Neural progenitor cell (in vitro differentiated cells): ENCODE data around the gene LPP. TPM values are rescaled to one million over a fixed set of nuclear protein-coding genes. Genes with fewer than 3 reads are reported as not detected.

Experiments
- DNase-seq: peaks from one replicate; pipeline ENCODE4 v3.0.0-alpha.2; 2016; ENCODE audit warnings: low spot score
- H2AFZ ChIP-seq: fragments of 200-600 bp; sonication (generic); replicated peaks from 2 replicates; pipeline ENCODE4 v1.6.1; 2016; ENCODE audit warnings: antibody characterized with exemption
- H3F3A ChIP-seq: fragments of 200-600 bp; sonication (generic); 2 replicates; pipeline ENCODE4 v1.6.1; 2016; ENCODE audit warnings: antibody characterized with exemption, low read depth
- H3K27ac ChIP-seq: fragments of 200-600 bp; sonication (generic); 2 replicates; pipeline ENCODE4 v1.5.1; 2016; ENCODE audit warnings: mild to moderate bottlenecking
- H3K27me3 ChIP-seq: fragments of 200-600 bp; sonication (generic); 2 replicates; pipeline ENCODE4 v1.6.1; 2016; ENCODE audit warnings: mild to moderate bottlenecking, moderate library complexity
- H3K36me3 ChIP-seq: fragments of 200-600 bp; sonication (generic); 2 replicates; pipeline ENCODE4 v1.5.1; 2016
- H3K4me1 ChIP-seq: fragments of 200-600 bp; sonication (generic); 2 replicates; pipeline ENCODE4 v1.6.1; 2016; ENCODE audit warnings: mixed run types
- H3K4me2 ChIP-seq: fragments of 200-600 bp; sonication (generic); 2 replicates; pipeline ENCODE4 v1.6.1; 2016
- H3K4me3 ChIP-seq: fragments of 200-600 bp; sonication (generic); 2 replicates; pipeline ENCODE4 v1.5.1; 2016
- H3K79me2 ChIP-seq: fragments of 200-600 bp; sonication (generic); 2 replicates; pipeline ENCODE4 v1.6.1; 2016; ENCODE audit warnings: low read depth
- H3K9ac ChIP-seq: fragments of 200-600 bp; sonication (generic); 2 replicates; pipeline ENCODE4 v1.6.1; 2016
- H3K9me3 ChIP-seq: fragments of 200-600 bp; sonication (generic); 2 replicates; pipeline ENCODE4 v1.5.1; 2016; ENCODE audit warnings: low read depth
- H4K20me1 ChIP-seq: fragments of 200-600 bp; sonication (generic); 2 replicates; pipeline ENCODE4 v1.6.1; 2016; ENCODE audit warnings: low read depth
- H3K27ac Mint-ChIP-seq: 3 replicates; pipeline ENCODE4 v1.8.0; 2021; ENCODE audit warnings: mixed read lengths
- H3K27me3 Mint-ChIP-seq: 2 replicates; pipeline ENCODE4 v1.8.0; 2022; ENCODE audit warnings: low read depth, mild to moderate bottlenecking, inconsistent platforms, moderate library complexity, mixed read lengths; ENCODE audit not compliant: insufficient read depth
- H3K36me3 Mint-ChIP-seq: 3 replicates; pipeline ENCODE4 v1.8.0; 2021; ENCODE audit warnings: mixed read lengths
- H3K4me1 Mint-ChIP-seq: 3 replicates; pipeline ENCODE4 v1.8.0; 2021; ENCODE audit warnings: mixed read lengths
- H3K4me3 Mint-ChIP-seq: 3 replicates; pipeline ENCODE4 v1.8.0; 2021; ENCODE audit warnings: mild to moderate bottlenecking, moderate library complexity, mixed read lengths
- H3K9me3 Mint-ChIP-seq: 3 replicates; pipeline ENCODE4 v1.8.0; 2020; ENCODE audit warnings: mixed read lengths
- CTCF ChIP-seq: fragments of 200-600 bp; sonication (generic); IDR thresholded peaks from 2 replicates; pipeline ENCODE4 v1.5.1; 2017; ENCODE audit warnings: antibody characterized with exemption, mild to moderate bottlenecking
- EZH2 ChIP-seq: fragments of 200-600 bp; sonication (generic); IDR thresholded peaks from 2 replicates; pipeline ENCODE4 v1.6.1; 2017; ENCODE audit warnings: antibody characterized with exemption, mild to moderate bottlenecking, moderate library complexity
- EZH2phosphoT487 ChIP-seq: fragments of 200-600 bp; sonication (generic); IDR thresholded peaks from 2 replicates; pipeline ENCODE4 v1.6.1; 2017; ENCODE audit warnings: antibody characterized with exemption
- total RNA-seq: library from RNA; depleted of rRNA; stranded (reverse); fragments of >200 nt; gene quantifications from 2 replicates; pipeline ENCODE4 v1.2.3, GENCODE V29; 2015; ENCODE audit warnings: low replicate concordance

Gene LPP
- total RNA-seq, 1 donor from 2014 or later = 18.9 TPM

- H2AFZ ChIP-seq = no peak overlapping the region
- no peak overlapping the region for H3K4me3 ChIP-seq
- no peak for TF ChIP-seq EZH2phosphoT487
- no peak for TF ChIP-seq EZH2
- TF ChIP-seq CTCF = no peak
- H3K27me3 Mint-ChIP-seq = peaks cover 2% of the 10 kb centered on the region
- H3K27ac Mint-ChIP-seq = no peak overlapping the region
- no peaks in the 10 kb centered on the region for H3K27me3 ChIP-seq
- H3K9ac ChIP-seq = no peak overlapping the region
- no peaks in the 10 kb centered on the region for H3K9me3 Mint-ChIP-seq
- no peak overlapping the region for H3K27ac ChIP-seq
- no peaks in the 10 kb centered on the region for H3K36me3 Mint-ChIP-seq
- DNase-seq = no peak
- no peaks in the 10 kb centered on the region for H3K4me1 ChIP-seq
- H3K9me3 ChIP-seq = no peaks in the 10 kb centered on the region
- H3K4me2 ChIP-seq = no peak overlapping the region
- no peaks in the 10 kb centered on the region for H3K4me1 Mint-ChIP-seq
- H3K79me2 ChIP-seq = no peaks in the 10 kb centered on the region
- no peak overlapping the region for H3K4me3 Mint-ChIP-seq
- H4K20me1 ChIP-seq = no peaks in the 10 kb centered on the region
- no peaks in the 10 kb centered on the region for H3F3A ChIP-seq
- H3K36me3 ChIP-seq = no peaks in the 10 kb centered on the region
Measured at GRCh38 chr3:188602620-188603019, 448.7 kb downstream of the LPP start.

GRCh38 chr3:188604651-188605050 lies 450.7 kb downstream of the LPP start:
- Mint-ChIP-seq H3K9me3 (peaks cover 14% of the 10 kb centered on the region), H3K27me3 (peaks cover 2% of the 10 kb centered on the region), H3K4me3 (no peak overlapping the region), H3K36me3 (peaks cover 11% of the 10 kb centered on the region), H3K4me1 (no peaks in the 10 kb centered on the region), H3K27ac (no peak overlapping the region)
- no peaks in the 10 kb centered on the region for H3F3A ChIP-seq
- no peak overlapping the region for H3K9ac ChIP-seq
- H3K4me2 ChIP-seq = no peak overlapping the region
- TF ChIP-seq EZH2phosphoT487 = no peak
- no peak for TF ChIP-seq EZH2
- no peak for TF ChIP-seq CTCF
- H3K27me3 ChIP-seq = no peaks in the 10 kb centered on the region
- no peaks in the 10 kb centered on the region for H3K4me1 ChIP-seq
- DNase-seq = no peak
- H2AFZ ChIP-seq = no peak overlapping the region
- no peak overlapping the region for H3K4me3 ChIP-seq
- no peaks in the 10 kb centered on the region for H3K9me3 ChIP-seq
- H3K79me2 ChIP-seq = no peaks in the 10 kb centered on the region
- no peak overlapping the region for H3K27ac ChIP-seq
- H3K36me3 ChIP-seq = no peaks in the 10 kb centered on the region
- H4K20me1 ChIP-seq = no peaks in the 10 kb centered on the region

DNA sequence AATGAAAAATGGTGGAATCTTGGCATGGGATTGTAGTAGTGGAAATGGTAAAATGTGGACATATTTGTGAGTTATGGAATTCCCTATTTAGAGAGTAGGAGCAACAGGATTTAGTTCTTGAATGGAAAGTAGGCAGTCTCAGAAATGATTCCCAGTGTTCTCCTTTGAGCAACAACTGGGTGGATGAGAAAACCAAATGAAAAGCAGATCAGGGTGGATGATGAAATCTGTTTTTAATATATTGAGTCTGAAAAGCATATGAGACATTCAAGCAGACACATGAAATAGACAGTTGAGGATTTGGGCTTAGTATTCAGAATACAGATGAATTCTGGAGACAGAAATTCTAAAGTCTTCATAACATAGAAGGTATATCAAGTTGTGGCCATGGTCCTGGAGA lies 451.3 kb downstream of the LPP start:
- Histone ChIP-seq H4K20me1 (no peaks in the 10 kb centered on the region), H3K27ac (no peak overlapping the region), H3K36me3 (no peaks in the 10 kb centered on the region), H3K4me3 (no peak overlapping the region), H2AFZ (no peak overlapping the region), H3K9ac (no peak overlapping the region), H3K9me3 (no peaks in the 10 kb centered on the region), H3K4me1 (no peaks in the 10 kb centered on the region), H3K79me2 (no peaks in the 10 kb centered on the region), H3F3A (no peaks in the 10 kb centered on the region), H3K27me3 (no peaks in the 10 kb centered on the region), H3K4me2 (no peak overlapping the region)
- DNase-seq = no peak
- Mint-ChIP-seq H3K36me3 (peaks cover 17% of the 10 kb centered on the region), H3K4me1 (no peaks in the 10 kb centered on the region), H3K27me3 (peaks cover 2% of the 10 kb centered on the region), H3K4me3 (no peak overlapping the region), H3K9me3 (peaks cover 14% of the 10 kb centered on the region), H3K27ac (no peak overlapping the region)
- TF ChIP-seq EZH2phosphoT487 = no peak
- TF ChIP-seq EZH2 = no peak
- TF ChIP-seq CTCF = no peak
